ENCODE measurements around the gene CACNA1S. TPM values are rescaled to one million over a fixed set of nuclear protein-coding genes. Genes with fewer than 3 reads are reported as not detected.

Gene CACNA1S
- total and polyA plus RNA-seq, 2 of the 8 experiments (the other 6 are each of a cell fraction or from before 2014, with no cell fraction given) = 0.06 TPM; not detected in 1

- Histone ChIP-seq H3K14ac (ENCODE audit: insufficient read length) (no peak overlapping the region), H3K4me1 (replicated peaks in 1 of 4; ENCODE audit: control insufficient read depth in 3 of 4, insufficient read depth in 4 of 4, low read length in 3 of 4) (peaks cover 0 to 9% (median 3%) of the 10 kb centered on the region in 4 experiments; a peak in 3 of 7 replicates), H3K56ac (replicated peaks; ENCODE audit: insufficient read length, low read depth, low read length) (no peak overlapping the region), H3K36me3 (ENCODE audit: control insufficient read depth in 2 of 4, insufficient read depth in 4 of 4, low read length in 3 of 4) (no peaks in the 10 kb centered on the region), H3K27ac (ENCODE audit: low read depth, low read length) (no peak overlapping the region), H3K4me2 (ENCODE audit: insufficient read depth in 1 of 2, low read depth in 2 of 2, low read length in 2 of 2) (no peak overlapping the region), H2BK20ac (ENCODE audit: low read length) (no peak overlapping the region), H2AFZ (ENCODE audit: low read length) (no peak overlapping the region), H3K9me3 (ENCODE audit: insufficient read depth in 2 of 2, low read depth in 1 of 2, low read length in 1 of 2) (no peaks in the 10 kb centered on the region; a peak in 1 of 4 replicates), H4K91ac (replicated peaks; ENCODE audit: insufficient read length, low read length) (no peak overlapping the region), H3K23ac (ENCODE audit: insufficient read length) (no peak overlapping the region), H2BK12ac (ENCODE audit: low read depth, low read length) (no peak overlapping the region), H2BK120ac (replicated peaks; ENCODE audit: low read depth, low read length) (no peak overlapping the region), H2BK15ac (ENCODE audit: low read length) (no peak overlapping the region), H4K5ac (ENCODE audit: insufficient read length, low read depth, low read length) (no peak overlapping the region), H3K4me3 (ENCODE audit: extremely low read depth in 1 of 4, insufficient read depth in 2 of 4, low read depth in 3 of 4, low read length in 4 of 4) (no peak overlapping the region), H3K18ac (ENCODE audit: extremely low read depth, low read length) (no peak overlapping the region), H3K23me2 (ENCODE audit: low read depth, low read length) (peaks cover 7% of the 10 kb centered on the region; the same call in 1 of the 2 replicates), H4K8ac (ENCODE audit: extremely low read depth, insufficient read depth, low read length) (no peak overlapping the region), H2AK5ac (ENCODE audit: low read depth, low read length) (no peak overlapping the region), H3K27me3 (replicated peaks in 1 of 4; ENCODE audit: control insufficient read depth in 3 of 4, extremely low read depth in 1 of 4, insufficient read depth in 3 of 4, low read length in 3 of 4) (peaks cover 7 to 21% (median 19%) of the 10 kb centered on the region in 4 experiments), H3K4ac (replicated peaks; ENCODE audit: insufficient read length, low read depth, low read length) (no peak overlapping the region), H3K9ac (replicated peaks in 1 of 4; ENCODE audit: extremely low read depth in 1 of 4, low read depth in 3 of 4, low read length in 3 of 4) (no peak overlapping the region), H3K79me2 (ENCODE audit: control insufficient read depth in 1 of 2, insufficient read depth in 2 of 2, low read length in 2 of 2) (no peaks in the 10 kb centered on the region), H2BK5ac (ENCODE audit: low read depth, low read length) (no peak overlapping the region), H3K79me1 (ENCODE audit: low read depth, low read length) (no peaks in the 10 kb centered on the region), H4K20me1 (replicated peaks in 1 of 2; ENCODE audit: control insufficient read depth in 1 of 2, insufficient read depth in 2 of 2, low read length in 2 of 2) (no peaks in the 10 kb centered on the region)
- no peak for DNase-seq (ENCODE audit: low read depth in 1 of 2, low spot score in 2 of 2)
- 94% methylated on average over 6 of the region's 7 CpGs; no CpG with 5 or more reads in 1 of the 2 experiments for WGBS, 2 experiments (ENCODE audit: extremely low coverage in 1 of 2, insufficient coverage in 1 of 2, insufficient read length in 1 of 2, insufficient replicate concordance in 2 of 2, low coverage in 1 of 2, low lambda C conversion rate in 2 of 2, missing lambda C conversion rate in 1 of 2)
- TF ChIP-seq HDAC6 (IDR thresholded peaks at IDR 0.05; ENCODE audit: low read depth, low read length) (no peak), POU5F1 (IDR thresholded peaks at IDR 0.05; ENCODE audit: low read depth, low read length) (no peak), YY1 (IDR thresholded peaks at IDR 0.05; ENCODE audit: low read depth, low read length) (no peak), RBBP5 (IDR thresholded peaks at IDR 0.05; ENCODE audit: borderline replicate concordance, low read depth, low read length) (no peak), SIRT6 (IDR thresholded peaks at IDR 0.05; ENCODE audit: low read length) (no peak), CHD1 (IDR thresholded peaks at IDR 0.05; ENCODE audit: low read depth, low read length) (no peak), CHD2 (IDR thresholded peaks at IDR 0.05; ENCODE audit: low read length) (no peak), EP300 (IDR thresholded peaks at IDR 0.05; ENCODE audit: borderline replicate concordance in 1 of 2, low read depth in 2 of 2, low read length in 2 of 2) (no peak), CTBP2 (IDR thresholded peaks at IDR 0.05; ENCODE audit: borderline replicate concordance, insufficient read depth, insufficient read length, low read length) (no peak)
- ChIA-PET CTCF (ENCODE audit: partially characterized antibody) (interaction anchor here (0.7 to 16.3 kb wide), 7 partner anchors 8 to 139 kb away, joined by 3 to 343 read pairs (median 6); no protein-coding TSS in a partner anchor), POLR2A (ENCODE audit: partially characterized antibody) (interaction anchor here (0.6 kb wide), 1 partner anchor 379 kb away, joined by 3 read pairs; no protein-coding TSS in a partner anchor)
- FAIRE-seq = no peak
Measured at GRCh38 chr1:201111156-201111555, 1.1 kb downstream of the CACNA1S start.

Measured in H1 (cell line).